GM18519 (cell line): Measurements from ENCODE around the gene LIMD2.
A peak's percentile ranks its signal among the peaks of the same experiment; 100 is the strongest.

Experiments
- ATAC-seq: cut with Tn5 transposase; IDR thresholded peaks from one replicate; pipeline ENCODE4 v1.9.1; 2021; ENCODE audit warnings: mild to moderate bottlenecking, moderate library complexity; ENCODE audit not compliant: unreplicated experiment, low FRiP score

Gene LIMD2

GRCh38 chr17:63685041-63685440 lies 14.9 kb downstream of the LIMD2 start:
- no peak for ATAC-seq

- no peak for ATAC-seq
These were observed 16.9 kb downstream of the LIMD2 start for GRCh38 chr17:63682981-63683380.

- ATAC-seq, result no peak
These were observed 17.5 kb downstream of the LIMD2 start for GRCh38 chr17:63682441-63682840.

GRCh38 chr17:63681530-63681929 lies 18.4 kb downstream of the LIMD2 start:
- ATAC-seq, result no peak

- ATAC-seq, result no peak
These were observed 19.2 kb downstream of the LIMD2 start for GRCh38 chr17:63680700-63681099.

GRCh38 chr17:63679214-63679613 lies 20.7 kb downstream of the LIMD2 start:
- ATAC-seq, result no peak

- no peak for ATAC-seq
These were observed 23.3 kb downstream of the LIMD2 start for GRCh38 chr17:63676584-63676983.

- ATAC-seq, result no peak
These were observed 24.0 kb downstream of the LIMD2 start for GRCh38 chr17:63675607-63676546.

- no peak for ATAC-seq
These were observed 24.7 kb downstream of the LIMD2 start for GRCh38 chr17:63675231-63675606.

GRCh38 chr17:63672856-63673255 lies 27.1 kb downstream of the LIMD2 start:
- ATAC-seq, result no peak

- no peak for ATAC-seq
These were observed 34.3 kb downstream of the LIMD2 start for GRCh38 chr17:63665527-63666214.

GRCh38 chr17:63659850-63660249 lies 40.1 kb downstream of the LIMD2 start:
- no peak for ATAC-seq

- no peak for ATAC-seq
These were observed 41.6 kb downstream of the LIMD2 start for GRCh38 chr17:63658366-63658765.

- ATAC-seq, result no peak
These were observed 42.1 kb downstream of the LIMD2 start for GRCh38 chr17:63657786-63658185.

GRCh38 chr17:63653050-63653449 lies 46.9 kb downstream of the LIMD2 start:
- ATAC-seq, result no peak

GRCh38 chr17:63652106-63652505 lies 47.8 kb downstream of the LIMD2 start:
- no peak for ATAC-seq

GRCh38 chr17:63649813-63650212 lies 50.1 kb downstream of the LIMD2 start:
- ATAC-seq, result no peak

- no peak for ATAC-seq
These were observed 52.0 kb downstream of the LIMD2 start for GRCh38 chr17:63647936-63648335.

GRCh38 chr17:63647065-63647725 lies 52.7 kb downstream of the LIMD2 start:
- ATAC-seq, result no peak

- peak; percentile 79 for ATAC-seq
These were observed 53.5 kb downstream of the LIMD2 start for GRCh38 chr17:63646488-63646806.
